HG03457 (cell line): ENCODE data around the gene ALOX12B.
"Not testable (repeated sequence)": the region's sequence is repeated elsewhere in the genome, so short reads cannot be mapped to it uniquely, and the experiment has no call there.

Experiments used
- ATAC-seq: cut with Tn5 transposase; IDR thresholded peaks from one replicate; pipeline ENCODE4 v1.9.1; 2021; ENCODE audit warnings: moderate number of reproducible peaks; ENCODE audit not compliant: unreplicated experiment

The ALOX12B gene

GRCh38 chr17:8119581-8120519 lies 32.3 kb upstream of the ALOX12B start:
- ATAC-seq = peak; percentile 25

GRCh38 chr17:8118769-8119580 lies 31.5 kb upstream of the ALOX12B start:
- ATAC-seq = peak; percentile 28

- no peak for ATAC-seq
Observed at GRCh38 chr17:8117980-8118768, 30.7 kb upstream of the ALOX12B start, which contains the start of gene ALOXE3. TSS of gene ALOXE3 (minus strand) at chr17:8118514. CDS start at chr17:8117990, 524 bp downstream.

- no peak for ATAC-seq
Observed at GRCh38 chr17:8117367-8117979, 30.0 kb upstream of the ALOX12B start.

GRCh38 chr17:8116776-8117175 lies 29.3 kb upstream of the ALOX12B start:
- no peak for ATAC-seq

- no peak for ATAC-seq
Observed at GRCh38 chr17:8110907-8111306, 23.4 kb upstream of the ALOX12B start.

- ATAC-seq = no peak
Observed at GRCh38 chr17:8110456-8110804, 22.9 kb upstream of the ALOX12B start.

- ATAC-seq = no peak
Observed at GRCh38 chr17:8109661-8110455, 22.3 kb upstream of the ALOX12B start.

GRCh38 chr17:8108972-8109660 lies 21.6 kb upstream of the ALOX12B start:
- no peak for ATAC-seq

GRCh38 chr17:8106980-8107379 lies 19.5 kb upstream of the ALOX12B start:
- ATAC-seq = not testable (repeated sequence)

- ATAC-seq = no peak
Observed at GRCh38 chr17:8105957-8106398, 18.5 kb upstream of the ALOX12B start.

GRCh38 chr17:8104911-8105310 lies 17.4 kb upstream of the ALOX12B start:
- ATAC-seq = no peak

- no peak for ATAC-seq
Observed at GRCh38 chr17:8103549-8103948, 16.0 kb upstream of the ALOX12B start.

GRCh38 chr17:8101721-8102120 lies 14.2 kb upstream of the ALOX12B start:
- no peak for ATAC-seq

GRCh38 chr17:8100763-8101162 lies 13.2 kb upstream of the ALOX12B start:
- ATAC-seq = no peak

GRCh38 chr17:8100111-8100510 lies 12.6 kb upstream of the ALOX12B start:
- no peak for ATAC-seq

- no peak for ATAC-seq
Observed at GRCh38 chr17:8096541-8096940, 9.0 kb upstream of the ALOX12B start.

- no peak for ATAC-seq
Observed at GRCh38 chr17:8095361-8095760, 7.8 kb upstream of the ALOX12B start.

- no peak for ATAC-seq
Observed at GRCh38 chr17:8091033-8091687, 3.6 kb upstream of the ALOX12B start.
